Measurements from ENCODE around the gene CYP1A2.

CYP1A2 gene

GRCh38 chr15:74795966-74796625 is 47.5 kb downstream of the CYP1A2 start:
- H3K9me2 ChIP-seq (replicated peaks; ENCODE audit: insufficient read depth, low read length), result no peaks in the 10 kb centered on the region
- no peak overlapping the region for H3K9ac ChIP-seq (ENCODE audit: low read length)
- H3F3A ChIP-seq (ENCODE audit: insufficient read depth), result peaks cover 17% of the 10 kb centered on the region
- H3K4me3 ChIP-seq (ENCODE audit: insufficient read depth, low read length, poor library complexity, severe bottlenecking), result no peak overlapping the region
- peaks cover 71% of the 10 kb centered on the region for H3K79me2 ChIP-seq (ENCODE audit: insufficient read depth, low read length)
- no peaks in the 10 kb centered on the region for H4K20me1 ChIP-seq (ENCODE audit: low read depth, low read length)
- H3K4me2 ChIP-seq (ENCODE audit: low read depth, low read length, poor library complexity, severe bottlenecking), result no peak overlapping the region
- TF ChIP-seq EZH2phosphoT487 (conservative IDR thresholded peaks at IDR 0.05; ENCODE audit: low read length) (no peak), CTCF (IDR thresholded peaks at IDR 0.05; ENCODE audit: insufficient read depth, low read length, poor library complexity, severe bottlenecking) (no peak)
- no peaks in the 10 kb centered on the region for H3K27me3 ChIP-seq (ENCODE audit: low read length)
- H3K9me3 ChIP-seq (ENCODE audit: insufficient read depth, low read length), result no peaks in the 10 kb centered on the region
- 0 out of 2 replicates have a peak overlapping the region, but pooled peaks have one; percentile 9 for H3K27ac ChIP-seq (ENCODE audit: low read depth, low read length)
- no peak overlapping the region for H2AFZ ChIP-seq (ENCODE audit: low read depth, low read length, severe bottlenecking)
- H3K36me3 ChIP-seq (ENCODE audit: low read length), result peaks cover 8% of the 10 kb centered on the region

- TF ChIP-seq CTCF (IDR thresholded peaks at IDR 0.05; ENCODE audit: insufficient read depth, low read length, poor library complexity, severe bottlenecking) (no peak), EZH2phosphoT487 (conservative IDR thresholded peaks at IDR 0.05; ENCODE audit: low read length) (no peak)
- Histone ChIP-seq H4K20me1 (ENCODE audit: low read depth, low read length) (no peaks in the 10 kb centered on the region), H3K9ac (ENCODE audit: low read length) (0 out of 2 replicates have a peak overlapping the region, but pooled peaks have one; percentile 14)
Observed at GRCh38 chr15:74798388-74799254, 50.0 kb downstream of the CYP1A2 start.

GRCh38 chr15:74799255-74799855 is 50.7 kb downstream of the CYP1A2 start:
- Histone ChIP-seq H4K20me1 (ENCODE audit: low read depth, low read length) (no peaks in the 10 kb centered on the region), H3K4me3 (ENCODE audit: insufficient read depth, low read length, poor library complexity, severe bottlenecking) (no peak overlapping the region), H3K9me2 (replicated peaks; ENCODE audit: insufficient read depth, low read length) (no peaks in the 10 kb centered on the region), H3K4me2 (ENCODE audit: low read depth, low read length, poor library complexity, severe bottlenecking) (peak overlapping the region; percentile 8), H3K27me3 (ENCODE audit: low read length) (no peaks in the 10 kb centered on the region), H3K27ac (ENCODE audit: low read depth, low read length) (peak overlapping the region; percentile 68), H3K79me2 (ENCODE audit: insufficient read depth, low read length) (peaks cover 39% of the 10 kb centered on the region), H3K9ac (ENCODE audit: low read length) (0 out of 2 replicates have a peak overlapping the region, but pooled peaks have one; percentile 6), H3K9me3 (ENCODE audit: insufficient read depth, low read length) (no peaks in the 10 kb centered on the region), H3K36me3 (ENCODE audit: low read length) (peaks cover 27% of the 10 kb centered on the region), H3F3A (ENCODE audit: insufficient read depth) (peaks cover 23% of the 10 kb centered on the region; the same call in 1 of the 2 replicates), H2AFZ (ENCODE audit: low read depth, low read length, severe bottlenecking) (no peak overlapping the region)
- TF ChIP-seq CTCF (IDR thresholded peaks at IDR 0.05; ENCODE audit: insufficient read depth, low read length, poor library complexity, severe bottlenecking) (no peak), EZH2phosphoT487 (conservative IDR thresholded peaks at IDR 0.05; ENCODE audit: low read length) (no peak)

More at GRCh38 chr15:74798388-74799254, 50.0 kb downstream of the CYP1A2 start:
- Histone ChIP-seq H3K4me2 (ENCODE audit: low read depth, low read length, poor library complexity, severe bottlenecking) (peak overlapping the region; percentile 21), H3K36me3 (ENCODE audit: low read length) (peaks cover 20% of the 10 kb centered on the region), H2AFZ (ENCODE audit: low read depth, low read length, severe bottlenecking) (no peak overlapping the region), H3K9me3 (ENCODE audit: insufficient read depth, low read length) (no peaks in the 10 kb centered on the region), H3K9me2 (replicated peaks; ENCODE audit: insufficient read depth, low read length) (no peaks in the 10 kb centered on the region), H3K27me3 (ENCODE audit: low read length) (no peaks in the 10 kb centered on the region), H3F3A (ENCODE audit: insufficient read depth) (peaks cover 16% of the 10 kb centered on the region; the same call in 1 of the 2 replicates), H3K27ac (ENCODE audit: low read depth, low read length) (peak overlapping the region; percentile 68), H3K79me2 (ENCODE audit: insufficient read depth, low read length) (peaks cover 46% of the 10 kb centered on the region), H3K4me3 (ENCODE audit: insufficient read depth, low read length, poor library complexity, severe bottlenecking) (no peak overlapping the region)

Measured in SU-DHL-6 (cell line).